K562 (cell line): ENCODE measurements around the gene KRT83. TPM values are rescaled to one million over a fixed set of nuclear protein-coding genes. Genes with fewer than 3 reads are reported as not detected.

ENCODE experiments used
- ATAC-seq: fragments of 200-7000 bp; cut with Tn5 transposase; 3 replicates; pipeline ENCODE4 v1.9.1; 2020; ENCODE audit warnings: moderate library complexity
- BruUV-seq: library from RNA; stranded (reverse); fragments of 400-500 nt; replicated peaks from 2 replicates; lab custom pipeline; 2021; lab: Mats Ljungman, UMichigan
- CTCF ChIA-PET: fragments of 300-600 bp; formaldehyde crosslinking; extraction: SDS; loops from one replicate; lab custom pipeline; 2021; ENCODE audit warnings: low intra/inter-chr PET ratio; lab: Yijun Ruan, JAX
- POLR2A ChIA-PET: fragments of 300-600, 350-650 bp; sonication (Branson Sonifier 250); formaldehyde crosslinking; extraction: SDS; loops from one replicate; lab custom pipeline; 2021; ENCODE audit warnings: antibody characterized with exemption, inconsistent platforms; lab: Yijun Ruan, JAX
- DNase-seq, 4 experiments: peaks; one replicate each; pipeline versions ENCODE4 v3.0.0 to v3.0.0-alpha.2; 2011 to 2018; ENCODE audit warnings: low spot score in 3 of 4, mixed read lengths in 3 of 4; ENCODE audit errors: extremely low read depth in 1 of 4
- FAIRE-seq: peaks from 2 replicates; lab custom pipeline; 2011; peaks lifted over from hg19 to GRCh38; lab: Jason Lieb, UNC
- H2AFZ ChIP-seq: 2 replicates; pipeline ENCODE4 v1.6.0; 2011; ENCODE audit warnings: low read depth, low read length, control low read depth, inconsistent platforms
- H3K27ac ChIP-seq: fragments of 200-600 bp; 3 replicates; pipeline ENCODE4 v1.8.0; 2011; ENCODE audit warnings: low read depth, mild to moderate bottlenecking, control low read depth, inconsistent platforms, low read length, moderate library complexity, mixed read lengths; ENCODE audit errors: extremely low read depth
- H3K27me3 ChIP-seq, 2 experiments: fragments of 300-600 bp in 1 of 2; 2 replicates in 1 of 2; 3 replicates in 1 of 2; pipeline versions ENCODE4 v1.6.0 to v1.8.0; 2011; ENCODE audit warnings: inconsistent platforms in 2 of 2, low read length in 2 of 2, mild to moderate bottlenecking in 1 of 2, mixed read lengths in 1 of 2, moderate library complexity in 1 of 2; ENCODE audit not compliant: control insufficient read depth in 2 of 2, insufficient read depth in 2 of 2
- H3K36me3 ChIP-seq: fragments of 300-600 bp; 3 replicates; pipeline ENCODE4 v1.8.0; 2011; ENCODE audit warnings: mild to moderate bottlenecking, low read length, inconsistent platforms; ENCODE audit not compliant: control insufficient read depth, insufficient read depth
- H3K4me1 ChIP-seq, 2 experiments: fragments of 200-600 bp in 1 of 2; replicated peaks in 1 of 2; 2 replicates in 1 of 2; 3 replicates in 1 of 2; pipeline versions ENCODE4 v1.5.1 to v1.8.0; 2011; ENCODE audit warnings: inconsistent platforms in 2 of 2, low read length in 2 of 2, mild to moderate bottlenecking in 1 of 2, mixed read lengths in 1 of 2, moderate library complexity in 1 of 2; ENCODE audit not compliant: control insufficient read depth in 2 of 2, insufficient read depth in 2 of 2
- H3K4me2 ChIP-seq: 2 replicates; pipeline ENCODE4 v1.6.1; 2011; ENCODE audit warnings: low read length, control low read depth, inconsistent platforms, mixed read lengths; ENCODE audit not compliant: insufficient read depth
- H3K4me3 ChIP-seq: fragments of 200-600 bp; sonication (generic), shearing (Covaris generic); 2 replicates; pipeline ENCODE4 v1.5.1; 2016; ENCODE audit warnings: control low read depth, inconsistent platforms
- H3K79me2 ChIP-seq: fragments of 200-600 bp; 3 replicates; pipeline ENCODE4 v1.8.0; 2011; ENCODE audit warnings: low read length, inconsistent platforms; ENCODE audit not compliant: control insufficient read depth, insufficient read depth
- H3K9ac ChIP-seq, 2 experiments: 2 replicates each; pipeline versions ENCODE4 v1.6.0 to v1.6.1; 2011; ENCODE audit warnings: low read depth in 2 of 2, low read length in 2 of 2, control low read depth in 1 of 2, inconsistent platforms in 1 of 2, mild to moderate bottlenecking in 1 of 2, mixed read lengths in 1 of 2; ENCODE audit not compliant: insufficient read depth in 1 of 2
- H3K9me1 ChIP-seq: one replicate; pipeline ENCODE4 v1.6.0; 2011; ENCODE audit warnings: inconsistent platforms, mild to moderate bottlenecking, low read length, moderate library complexity; ENCODE audit not compliant: control insufficient read depth, insufficient read depth
- H3K9me3 ChIP-seq: replicated peaks from 2 replicates; pipeline ENCODE4 v1.5.1; 2011; ENCODE audit warnings: low read depth, low read length, inconsistent platforms; ENCODE audit not compliant: control insufficient read depth, insufficient read depth
- H4K20me1 ChIP-seq: replicated peaks from 2 replicates; pipeline ENCODE4 v1.6.1; 2011; ENCODE audit warnings: low read length, inconsistent platforms, mixed read lengths; ENCODE audit not compliant: control insufficient read depth, insufficient read depth
- ATF6 ChIP-seq: sonication (generic); formaldehyde crosslinking; IDR thresholded peaks from 2 replicates; pipeline ENCODE4 v1.4.0; 2020; ENCODE audit warnings: mild to moderate bottlenecking, missing genetic modification reagents
- CTBP1 ChIP-seq: fragments of 450-650 bp; IDR thresholded peaks from 2 replicates; pipeline ENCODE4 v1.6.1; 2016; ENCODE audit warnings: borderline replicate concordance
- NFIX ChIP-seq: fragments of 250-450 bp; sonication (Bioruptor Pico); IDR thresholded peaks from 2 replicates; pipeline ENCODE4 v1.4.0; 2020; ENCODE audit warnings: low read depth, mild to moderate bottlenecking, moderate library complexity
- PKNOX1 ChIP-seq: fragments of 450-650 bp; IDR thresholded peaks from 2 replicates; pipeline ENCODE4 v1.6.1; 2016
- SMAD2 ChIP-seq: fragments of 150-350 bp; IDR thresholded peaks from 2 replicates; pipeline ENCODE4 v1.6.1; 2014; ENCODE audit warnings: low read depth, mild to moderate bottlenecking, low read length
- TSC22D4 ChIP-seq: fragments of 450-650 bp; IDR thresholded peaks from 2 replicates; pipeline ENCODE4 v1.6.1; 2016; ENCODE audit warnings: missing genetic modification characterization, missing biosample characterization, control low read depth
- XRCC4 ChIP-seq: IDR thresholded peaks from one replicate; pipeline ENCODE4 v1.6.1; 2011; ENCODE audit not compliant: insufficient read depth, insufficient read length; ENCODE audit errors: extremely low read depth
- WGBS: fragments of 100-300 bp; shearing (Covaris generic); methylation state at CpG from one replicate; pipeline ENCODE4 v1.1.6; 2016; ENCODE audit warnings: low coverage, mixed read lengths; ENCODE audit not compliant: insufficient coverage; ENCODE audit errors: missing lambda C conversion rate; 5-methylcytosine and 5-hydroxymethylcytosine counted together
- in situ Hi-C: fragments of 300-500 bp; cut with MboI; formaldehyde crosslinking; loops from 4 replicates; pipeline ENCODE4 v1.15.0; 2018; ENCODE audit warnings: inconsistent platforms, mixed read lengths
- intact Hi-C: fragments of 100-400 bp; cut with micrococcal nuclease; formaldehyde crosslinking; loops from 2 replicates; pipeline ENCODE4 v1.14.2; 2022
- polyA plus RNA-seq, 8 experiments: library from polyadenylated mRNA; depleted of rRNA in 4 of 8; stranded (reverse) in 5 of 8; unstranded in 3 of 8; fragments of >200 nt; fragmentation: Nextera tagmentation in 2 of 8; fragmentation: Illumina TruSeq in 1 of 8; extraction: Ambion mirVana in 2 of 8; extraction: Trizol in 1 of 8; gene quantifications; 2 replicates each; pipeline versions ENCODE4 v1.2.1 to v1.2.3, GENCODE V29; 2011 to 2014; ENCODE audit warnings: inconsistent platforms in 1 of 8, missing spikeins in 1 of 8
- total RNA-seq, 7 experiments: library from RNA; depleted of rRNA in 6 of 7; stranded (reverse); fragments of >200 nt in 6 of 7; fragmentation: Illumina TruSeq in 2 of 7; extraction: Trizol in 2 of 7; gene quantifications; 2 replicates each; pipeline versions ENCODE4 v1.2.1 to v1.2.3, GENCODE V29; 2011 to 2021; ENCODE audit warnings: low replicate concordance in 1 of 7
- TF ChIP-seq, protein P1 (sequence below): sonication (generic); formaldehyde crosslinking; IDR thresholded peaks from 2 replicates; pipeline ENCODE4 v1.8.1; 2023; ENCODE audit warnings: mild to moderate bottlenecking, missing genetic modification reagents
- TF ChIP-seq, protein P2 (sequence below): sonication (generic); formaldehyde crosslinking; IDR thresholded peaks from 2 replicates; pipeline ENCODE4 v1.8.1; 2023; ENCODE audit warnings: mild to moderate bottlenecking, missing genetic modification reagents

KRT83 gene
- total and polyA plus RNA-seq, 9 of the 15 experiments (the other 6 are each of a cell fraction or from before 2014, with no cell fraction given) = not detected

DNA sequence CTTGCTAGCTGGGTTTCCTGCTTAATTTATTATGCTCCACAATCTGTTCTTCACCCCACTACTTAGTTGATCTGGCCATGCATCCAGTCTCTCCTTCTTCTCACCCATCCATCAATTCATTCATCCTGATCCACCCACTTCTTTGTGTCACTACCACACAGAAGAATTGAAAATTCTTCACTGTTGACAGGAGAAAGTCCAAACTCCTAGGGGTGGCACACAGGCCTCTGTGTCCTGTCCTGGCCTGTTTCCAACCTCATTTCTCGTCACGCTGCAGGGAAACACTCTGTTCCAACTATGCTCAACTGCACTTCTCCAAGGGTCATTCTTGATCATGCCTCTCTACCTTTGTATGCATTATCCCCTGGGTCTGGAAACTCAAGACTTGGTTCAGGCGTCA is 10.6 kb upstream of the KRT83 start:
- TF ChIP-seq TSC22D4 (tag) = no peak
- TF ChIP-seq, protein P1, sequence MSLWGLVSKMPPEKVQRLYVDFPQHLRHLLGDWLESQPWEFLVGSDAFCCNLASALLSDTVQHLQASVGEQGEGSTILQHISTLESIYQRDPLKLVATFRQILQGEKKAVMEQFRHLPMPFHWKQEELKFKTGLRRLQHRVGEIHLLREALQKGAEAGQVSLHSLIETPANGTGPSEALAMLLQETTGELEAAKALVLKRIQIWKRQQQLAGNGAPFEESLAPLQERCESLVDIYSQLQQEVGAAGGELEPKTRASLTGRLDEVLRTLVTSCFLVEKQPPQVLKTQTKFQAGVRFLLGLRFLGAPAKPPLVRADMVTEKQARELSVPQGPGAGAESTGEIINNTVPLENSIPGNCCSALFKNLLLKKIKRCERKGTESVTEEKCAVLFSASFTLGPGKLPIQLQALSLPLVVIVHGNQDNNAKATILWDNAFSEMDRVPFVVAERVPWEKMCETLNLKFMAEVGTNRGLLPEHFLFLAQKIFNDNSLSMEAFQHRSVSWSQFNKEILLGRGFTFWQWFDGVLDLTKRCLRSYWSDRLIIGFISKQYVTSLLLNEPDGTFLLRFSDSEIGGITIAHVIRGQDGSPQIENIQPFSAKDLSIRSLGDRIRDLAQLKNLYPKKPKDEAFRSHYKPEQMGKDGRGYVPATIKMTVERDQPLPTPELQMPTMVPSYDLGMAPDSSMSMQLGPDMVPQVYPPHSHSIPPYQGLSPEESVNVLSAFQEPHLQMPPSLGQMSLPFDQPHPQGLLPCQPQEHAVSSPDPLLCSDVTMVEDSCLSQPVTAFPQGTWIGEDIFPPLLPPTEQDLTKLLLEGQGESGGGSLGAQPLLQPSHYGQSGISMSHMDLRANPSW = no peak
- TF ChIP-seq, protein P2, sequence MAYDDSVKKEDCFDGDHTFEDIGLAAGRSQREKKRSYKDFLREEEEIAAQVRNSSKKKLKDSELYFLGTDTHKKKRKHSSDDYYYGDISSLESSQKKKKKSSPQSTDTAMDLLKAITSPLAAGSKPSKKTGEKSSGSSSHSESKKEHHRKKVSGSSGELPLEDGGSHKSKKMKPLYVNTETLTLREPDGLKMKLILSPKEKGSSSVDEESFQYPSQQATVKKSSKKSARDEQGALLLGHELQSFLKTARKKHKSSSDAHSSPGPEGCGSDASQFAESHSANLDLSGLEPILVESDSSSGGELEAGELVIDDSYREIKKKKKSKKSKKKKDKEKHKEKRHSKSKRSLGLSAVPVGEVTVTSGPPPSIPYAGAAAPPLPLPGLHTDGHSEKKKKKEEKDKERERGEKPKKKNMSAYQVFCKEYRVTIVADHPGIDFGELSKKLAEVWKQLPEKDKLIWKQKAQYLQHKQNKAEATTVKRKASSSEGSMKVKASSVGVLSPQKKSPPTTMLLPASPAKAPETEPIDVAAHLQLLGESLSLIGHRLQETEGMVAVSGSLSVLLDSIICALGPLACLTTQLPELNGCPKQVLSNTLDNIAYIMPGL = no peak
- TF ChIP-seq CTBP1 = no peak
- TF ChIP-seq PKNOX1 = no peak
- no peak for TF ChIP-seq NFIX (CRISPR knock-in tag)
- TF ChIP-seq ATF6 (CRISPR knock-in tag) = no peak
- no peak for TF ChIP-seq XRCC4
- TF ChIP-seq SMAD2 = no peak
- H3K36me3 ChIP-seq = no peaks in the 10 kb centered on the region
- no peak overlapping the region for H2AFZ ChIP-seq
- no peak for DNase-seq
- in situ Hi-C loops = no loop called here
- H3K9ac ChIP-seq = no peak overlapping the region
- no peaks in the 10 kb centered on the region for H3K9me3 ChIP-seq
- no peak overlapping the region for H3K27ac ChIP-seq
- intact Hi-C loops = no loop called here
- no TSS peak for BruUV-seq
- no peak overlapping the region for H3K4me2 ChIP-seq
- H3K27me3 ChIP-seq = peaks cover 0 to 11% of the 10 kb centered on the region in 2 experiments; a peak in 1 of 5 replicates
- H3K4me3 ChIP-seq = no peak overlapping the region
- no peak for ATAC-seq
- no peaks in the 10 kb centered on the region for H3K9me1 ChIP-seq
- no peak for FAIRE-seq
- no peaks in the 10 kb centered on the region for H4K20me1 ChIP-seq
- POLR2A ChIA-PET = no interaction called here
- CTCF ChIA-PET = no interaction called here
- H3K79me2 ChIP-seq = no peaks in the 10 kb centered on the region
- 0% methylated on average over 3 of the region's 3 CpGs for WGBS
- H3K4me1 ChIP-seq = no peaks in the 10 kb centered on the region
